AG04450 (cell line): ENCODE data around the gene C3orf18. TPM values are rescaled to one million over a fixed set of nuclear protein-coding genes. Genes with fewer than 3 reads are reported as not detected.
A peak's percentile ranks its signal among the peaks of the same experiment; 100 is the strongest.

ENCODE experiments used
- CTCF ChIA-PET: fragments of 300-600, 350-600 bp; formaldehyde crosslinking; extraction: SDS; loops from one replicate; lab custom pipeline; 2022; ENCODE audit warnings: antibody characterized with exemption, inconsistent platforms; lab: Charles Lee
- POLR2A ChIA-PET: fragments of 350-600 bp; formaldehyde crosslinking; extraction: SDS; loops from one replicate; lab custom pipeline; 2021; ENCODE audit warnings: antibody characterized with exemption, inconsistent platforms; lab: Yijun Ruan, JAX
- DNase-seq: peaks from one replicate; pipeline ENCODE4 v3.0.0-alpha.2; 2011; ENCODE audit warnings: low read depth, low spot score
- H3K27ac ChIP-seq: one replicate; pipeline ENCODE4 v1.5.1; 2012; ENCODE audit warnings: low read depth, low read length, control low read depth
- H3K27me3 ChIP-seq: one replicate; pipeline ENCODE4 v1.6.0; 2012; ENCODE audit warnings: low read length; ENCODE audit not compliant: control insufficient read depth, insufficient read depth
- H3K4me3 ChIP-seq: 2 replicates; pipeline ENCODE4 v1.5.1; 2011; ENCODE audit warnings: mild to moderate bottlenecking, low read depth, low read length, control low read depth
- H3K9me3 ChIP-seq: 2 replicates; pipeline ENCODE4 v1.5.1; 2012; ENCODE audit warnings: low read length; ENCODE audit not compliant: control insufficient read depth, insufficient read depth
- CTCF ChIP-seq: IDR thresholded peaks from 2 replicates; pipeline ENCODE4 v1.5.1; 2011; ENCODE audit warnings: low read depth, low read length, control low read depth, inconsistent platforms
- polyA plus RNA-seq: library from polyadenylated mRNA; depleted of rRNA; stranded (reverse); fragments of >200 nt; gene quantifications from 2 replicates; pipeline ENCODE4 v1.2.3, GENCODE V29; 2011

The C3orf18 gene
- polyA plus RNA-seq, 1 experiment = 10.0 TPM

- ChIA-PET POLR2A (interaction anchor here (1.4 to 2.9 kb wide), 4 partner anchors 8 to 30 kb away, joined by 5 to 61 read pairs (median 30); partner anchors contain the start of genes CISH and HEMK1), CTCF (interaction anchor here (1.4 to 4.9 kb wide), 2 partner anchors 14 to 28 kb away, joined by 4 to 52 read pairs; partner anchors contain the start of genes CISH and MAPKAPK3)
Observed at GRCh38 chr3:50600141-50600753, 32.7 kb upstream of the C3orf18 start.

GRCh38 chr3:50599716-50600118 is 32.2 kb upstream of the C3orf18 start:
- DNase-seq = no peak
- POLR2A ChIA-PET = interaction anchor here (2.9 kb wide), 1 partner anchor 29 kb away, joined by 38 read pairs; the partner anchor contains the start of gene HEMK1
- Histone ChIP-seq H3K27me3 (no peaks in the 10 kb centered on the region), H3K9me3 (no peaks in the 10 kb centered on the region), H3K4me3 (no peak overlapping the region), H3K27ac (peak overlapping the region; percentile 12)
- no peak for TF ChIP-seq CTCF
- CTCF ChIA-PET = interaction anchor here (1.4 to 4.9 kb wide), 2 partner anchors 14 to 28 kb away, joined by 4 to 52 read pairs; partner anchors contain the start of genes CISH and MAPKAPK3

More at GRCh38 chr3:50600141-50600753, 32.7 kb upstream of the C3orf18 start:
- H3K27ac ChIP-seq = peak overlapping the region; percentile 100
- no peak for DNase-seq
- H3K9me3 ChIP-seq = no peaks in the 10 kb centered on the region
- H3K4me3 ChIP-seq = no peak overlapping the region
- H3K27me3 ChIP-seq = no peaks in the 10 kb centered on the region
- no peak for TF ChIP-seq CTCF

- no peak overlapping the region for H3K4me3 ChIP-seq
- no peak overlapping the region for H3K27ac ChIP-seq
- DNase-seq = no peak
- ChIA-PET POLR2A (interaction anchor here (0.7 to 1.6 kb wide), 2 partner anchors 10 to 12 kb away, joined by 3 to 4 read pairs; no protein-coding TSS in a partner anchor), CTCF (interaction anchor here (0.8 to 2.0 kb wide), 6 partner anchors 13 to 790 kb away, joined by 3 to 5 read pairs (median 4); partner anchors contain the start of gene CISH)
- H3K9me3 ChIP-seq = no peaks in the 10 kb centered on the region
- H3K27me3 ChIP-seq = no peaks in the 10 kb centered on the region
- no peak for TF ChIP-seq CTCF
Observed at GRCh38 chr3:50599115-50599715, 31.7 kb upstream of the C3orf18 start.

- Histone ChIP-seq H3K27me3 (no peaks in the 10 kb centered on the region), H3K9me3 (no peaks in the 10 kb centered on the region), H3K4me3 (no peak overlapping the region), H3K27ac (no peak overlapping the region)
- POLR2A ChIA-PET = interaction anchor here (0.6 to 1.0 kb wide), 4 partner anchors 8 to 33 kb away, joined by 3 to 4 read pairs (median 3); partner anchors contain the start of gene CISH
- no peak for TF ChIP-seq CTCF
- DNase-seq = no peak
- CTCF ChIA-PET = interaction anchor here (0.8 to 1.4 kb wide), 3 partner anchors 21 to 795 kb away, joined by 3 to 9 read pairs (median 4); no protein-coding TSS in a partner anchor
Observed at GRCh38 chr3:50594253-50594785, 26.8 kb upstream of the C3orf18 start.
